Hepatocyte (in vitro differentiated cells): ENCODE measurements around the gene USP37.

ENCODE experiments used
- EZH2 ChIP-seq: fragments of 200-600 bp; sonication (generic); IDR thresholded peaks from 2 replicates; pipeline ENCODE4 v1.6.1; 2016; ENCODE audit warnings: antibody characterized with exemption, mild to moderate bottlenecking, borderline replicate concordance
- EZH2phosphoT487 ChIP-seq: fragments of 200-600 bp; sonication (generic); IDR thresholded peaks from one replicate; pipeline ENCODE4 v1.6.1; 2018; ENCODE audit warnings: antibody characterized with exemption, mild to moderate bottlenecking, low read depth, moderate library complexity; ENCODE audit not compliant: unreplicated experiment, severe bottlenecking

DNA sequence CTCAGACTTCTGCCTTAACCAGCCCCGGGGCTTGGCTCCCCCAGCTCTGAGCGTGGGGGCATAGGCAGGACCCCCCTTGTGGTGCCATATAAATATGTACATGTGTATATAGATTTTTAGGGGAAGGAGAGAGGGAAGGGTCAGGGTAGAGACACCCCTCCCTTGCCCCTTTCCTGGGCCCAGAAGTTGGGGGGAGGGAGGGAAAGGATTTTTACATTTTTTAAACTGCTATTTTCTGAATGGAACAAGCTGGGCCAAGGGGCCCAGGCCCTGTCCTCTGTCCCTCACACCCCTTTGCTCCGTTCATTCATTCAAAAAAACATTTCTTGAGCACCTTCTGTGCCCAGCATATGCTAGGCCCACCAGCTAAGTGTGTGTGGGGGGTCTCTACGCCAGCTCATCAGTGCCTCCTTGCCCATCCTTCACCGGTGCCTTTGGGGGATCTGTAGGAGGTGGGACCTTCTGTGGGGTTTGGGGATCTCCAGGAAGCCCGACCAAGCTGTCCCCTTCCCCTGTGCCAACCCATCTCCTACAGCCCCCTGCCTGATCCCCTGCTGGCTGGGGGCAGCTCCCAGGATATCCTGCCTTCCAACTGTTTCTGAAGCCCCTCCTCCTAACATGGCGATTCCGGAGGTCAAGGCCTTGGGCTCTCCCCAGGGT is 162.9 kb downstream of the USP37 start:
- TF ChIP-seq EZH2phosphoT487 (no peak), EZH2 (no peak)
